HG03025 (cell line): ENCODE results near the gene STK32C.

ENCODE experiments used
- ATAC-seq: cut with Tn5 transposase; IDR thresholded peaks from one replicate; pipeline ENCODE4 v1.9.1; 2021; ENCODE audit warnings: mild to moderate bottlenecking, moderate library complexity; ENCODE audit not compliant: unreplicated experiment, low FRiP score

Gene STK32C

DNA sequence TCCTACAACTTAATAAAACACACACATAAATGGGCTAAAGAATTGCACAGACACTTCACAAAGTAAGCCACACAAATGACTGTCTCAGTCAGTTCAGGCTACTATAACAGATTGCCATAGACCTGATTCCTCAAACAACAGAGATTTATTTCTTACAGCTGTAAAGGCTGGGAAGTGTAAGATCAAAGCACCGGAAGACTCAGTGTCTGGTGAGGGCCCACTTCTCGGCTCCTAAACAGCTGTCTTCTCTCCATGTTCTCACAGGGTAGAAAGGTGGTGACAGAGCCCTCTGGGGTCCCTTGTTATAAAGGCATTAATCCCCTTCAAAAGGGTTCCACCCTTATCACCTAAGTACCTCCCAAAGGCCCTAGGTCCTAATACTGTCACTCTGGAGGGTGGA lies 18.3 kb downstream of the STK32C start:
- ATAC-seq: no peak

DNA sequence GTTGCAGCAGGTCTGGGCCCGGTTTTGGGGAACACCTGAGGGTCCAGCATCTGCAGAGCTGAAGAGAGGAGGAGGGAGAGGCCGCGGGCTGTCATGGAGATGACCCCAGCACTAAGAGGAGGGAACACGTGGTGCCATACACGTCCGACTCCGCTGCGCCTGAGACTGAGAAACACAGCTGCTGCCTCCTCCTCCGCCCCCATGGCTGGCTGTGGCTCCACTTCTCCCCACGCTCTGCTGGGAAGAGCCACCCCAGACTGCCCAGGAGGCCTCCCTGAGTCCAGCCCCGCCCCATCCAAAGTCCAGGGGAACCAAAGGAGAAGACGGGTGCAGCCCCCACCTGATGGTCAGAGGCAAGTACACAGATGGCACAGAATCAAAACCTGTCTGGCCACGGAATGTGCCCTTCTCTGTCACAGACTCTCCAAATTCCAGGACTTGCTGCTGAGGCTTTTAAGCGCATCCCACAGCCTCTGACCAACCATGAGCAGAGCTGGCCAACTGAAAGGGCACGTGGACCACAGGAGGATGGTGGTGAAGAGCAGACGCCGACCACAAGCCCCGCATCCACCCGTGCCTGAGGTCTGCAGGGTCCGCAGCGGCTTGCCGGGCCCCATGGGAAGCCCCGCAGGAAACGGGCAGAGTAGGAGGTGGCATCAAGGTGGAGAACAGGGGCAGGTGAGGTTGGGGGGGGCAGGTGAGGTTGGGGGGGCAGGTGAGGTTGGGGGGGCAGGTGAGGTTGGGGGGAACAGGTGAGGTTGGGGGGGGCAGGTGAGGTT lies 24.0 kb downstream of the STK32C start:
- ATAC-seq: no peak

DNA sequence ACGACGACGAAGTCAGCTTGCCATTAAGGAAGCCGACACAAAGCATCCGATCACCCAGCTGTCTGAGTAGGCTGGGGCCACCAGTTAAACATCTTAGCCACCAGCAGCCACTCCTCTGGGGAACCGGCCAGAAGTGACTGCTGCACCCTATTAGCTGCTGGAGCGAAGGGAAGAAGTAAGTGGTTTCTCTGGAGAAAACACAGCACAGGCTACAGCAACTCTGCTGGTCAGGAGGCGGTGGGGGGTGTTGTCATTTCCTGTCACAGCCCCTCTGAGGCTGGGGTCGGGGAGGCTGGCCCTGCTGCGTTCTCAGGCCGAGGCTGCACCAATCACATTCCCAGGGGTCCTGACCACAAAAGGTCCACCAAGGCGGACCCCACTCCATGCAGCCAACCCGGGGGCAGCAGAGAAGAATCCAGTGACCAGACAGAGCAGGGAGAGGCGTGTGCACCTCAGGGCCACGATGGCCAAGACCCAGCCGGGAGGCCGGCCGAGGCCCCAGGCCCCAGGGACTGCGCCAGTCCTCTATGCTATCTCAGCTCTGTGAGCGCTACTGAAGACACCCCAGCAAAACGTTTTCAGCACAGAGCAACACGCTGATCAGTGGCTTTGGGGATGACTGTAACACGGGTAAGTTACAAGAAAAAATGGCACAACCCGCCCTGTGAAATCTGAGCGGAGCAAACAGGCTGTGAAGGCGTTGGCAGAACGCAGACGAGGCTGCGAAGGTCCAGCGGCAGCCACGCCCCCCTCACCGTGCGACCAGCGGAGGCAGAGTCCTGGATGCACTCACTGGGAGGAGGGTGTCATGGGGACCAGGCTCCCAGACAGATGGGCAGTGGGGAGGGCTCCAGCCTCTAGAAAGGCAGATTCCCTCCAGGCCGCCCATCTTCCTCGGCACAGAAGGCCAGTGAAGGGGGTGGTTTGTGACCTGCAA lies 24.8 kb downstream of the STK32C start:
- ATAC-seq: no peak

- ATAC-seq: no peak
Observed at GRCh38 chr10:132281915-132282666, 25.7 kb downstream of the STK32C start.

GRCh38 chr10:132280646-132281074 lies 27.1 kb downstream of the STK32C start:
- no peak for ATAC-seq

DNA sequence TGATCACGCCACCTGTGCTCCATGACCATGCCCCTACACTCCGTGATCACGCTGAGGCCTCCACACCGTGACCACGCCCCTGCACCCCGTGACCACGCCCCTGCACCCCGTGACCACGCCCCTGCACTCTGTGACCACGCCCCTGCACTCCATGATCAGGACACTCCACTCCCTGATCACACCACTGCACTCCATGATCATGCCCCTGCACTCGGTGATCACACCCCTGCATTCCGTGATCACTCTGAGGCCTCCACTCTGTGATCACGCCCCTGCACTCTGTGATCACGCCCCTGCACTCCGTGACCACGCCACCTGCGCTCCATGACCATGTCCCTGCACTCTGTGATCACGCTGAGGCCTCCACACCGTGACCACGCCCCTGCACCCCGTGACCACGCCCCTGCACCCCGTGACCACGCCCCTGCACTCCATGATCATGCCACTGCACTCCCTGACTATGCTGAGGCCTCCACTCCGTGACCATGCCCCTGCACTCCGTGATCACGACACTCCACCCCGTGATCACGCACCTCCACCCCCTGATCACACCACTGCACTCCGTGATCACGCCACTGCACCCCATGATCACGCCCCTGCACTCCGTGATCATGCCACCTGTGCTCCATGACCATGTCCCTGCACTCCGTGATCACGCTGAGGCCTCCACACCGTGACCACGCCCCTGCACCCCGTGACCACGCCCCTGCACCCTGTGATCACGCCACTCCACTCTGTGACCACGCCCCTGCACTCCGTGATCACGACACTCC lies 27.7 kb downstream of the STK32C start:
- no peak for ATAC-seq

DNA sequence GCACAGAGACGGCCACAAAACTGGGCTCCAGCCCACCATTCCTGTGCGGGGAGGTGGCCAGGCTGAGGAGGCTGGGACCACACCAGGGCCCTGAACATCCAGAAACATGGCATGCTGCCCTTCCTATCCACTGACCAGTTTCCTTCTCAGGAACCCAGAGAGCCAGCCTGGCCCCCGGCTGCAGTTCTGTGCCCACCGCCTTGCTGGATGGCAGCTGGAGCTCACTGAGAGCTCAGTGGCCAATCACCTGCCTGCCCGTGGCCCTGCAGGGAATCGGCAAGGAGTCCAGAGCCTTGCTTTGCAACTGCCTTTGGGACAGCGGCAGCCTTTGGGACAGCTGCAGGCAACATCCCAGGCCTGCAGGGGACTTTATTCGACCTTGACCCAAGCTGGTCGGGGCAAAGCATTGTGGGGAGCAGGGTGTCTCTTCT lies 30.4 kb downstream of the STK32C start:
- no peak for ATAC-seq

GRCh38 chr10:132276706-132277105 lies 31.0 kb downstream of the STK32C start:
- no peak for ATAC-seq

DNA sequence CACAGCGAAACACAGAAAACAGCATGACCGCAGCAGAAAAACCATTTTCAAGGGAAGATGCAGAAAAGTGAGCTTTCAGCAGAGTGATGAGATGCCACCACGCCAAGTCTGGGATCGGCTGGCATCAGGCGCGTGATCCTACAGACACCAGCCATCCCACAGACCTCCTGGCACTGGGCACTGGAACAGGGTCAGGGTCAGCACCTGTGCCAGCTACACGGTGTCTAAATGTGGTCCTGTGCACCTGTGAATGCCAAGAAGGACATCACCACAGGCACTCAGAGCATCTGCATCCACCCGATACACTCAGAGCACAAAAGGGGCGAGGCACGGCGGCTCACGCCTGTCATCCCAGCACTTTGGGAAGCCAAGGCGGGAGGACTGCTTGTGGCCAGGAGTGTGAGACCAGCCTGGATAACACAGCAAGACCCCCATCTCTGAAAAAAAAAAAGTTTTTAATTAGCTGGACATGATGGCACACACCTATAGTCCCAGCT lies 31.5 kb downstream of the STK32C start:
- ATAC-seq: no peak

GRCh38 chr10:132275426-132276178 lies 32.1 kb downstream of the STK32C start:
- no peak for ATAC-seq

- ATAC-seq: no peak
Observed at GRCh38 chr10:132274986-132275385, 32.8 kb downstream of the STK32C start.

GRCh38 chr10:132274581-132274980 lies 33.2 kb downstream of the STK32C start:
- no peak for ATAC-seq

DNA sequence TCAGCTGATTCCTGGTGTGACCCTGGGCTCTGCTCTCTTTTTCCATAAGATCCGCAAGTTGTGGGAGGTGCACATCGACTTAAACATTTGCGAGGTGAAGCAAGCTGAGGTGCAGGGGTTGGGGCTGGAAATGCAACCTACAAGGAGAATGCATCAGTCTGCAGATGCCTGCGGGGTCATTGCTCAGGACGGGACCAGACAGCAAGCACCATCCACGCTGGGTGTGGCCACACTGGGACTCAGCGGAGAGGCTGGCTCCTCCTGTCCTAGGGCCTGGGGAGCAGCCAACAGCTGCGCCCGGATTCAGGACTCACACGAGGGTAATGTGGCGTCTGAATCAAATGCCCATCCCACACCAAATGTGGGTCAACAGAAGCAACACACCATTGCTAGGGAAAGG lies 33.8 kb downstream of the STK32C start:
- ATAC-seq: no peak

DNA sequence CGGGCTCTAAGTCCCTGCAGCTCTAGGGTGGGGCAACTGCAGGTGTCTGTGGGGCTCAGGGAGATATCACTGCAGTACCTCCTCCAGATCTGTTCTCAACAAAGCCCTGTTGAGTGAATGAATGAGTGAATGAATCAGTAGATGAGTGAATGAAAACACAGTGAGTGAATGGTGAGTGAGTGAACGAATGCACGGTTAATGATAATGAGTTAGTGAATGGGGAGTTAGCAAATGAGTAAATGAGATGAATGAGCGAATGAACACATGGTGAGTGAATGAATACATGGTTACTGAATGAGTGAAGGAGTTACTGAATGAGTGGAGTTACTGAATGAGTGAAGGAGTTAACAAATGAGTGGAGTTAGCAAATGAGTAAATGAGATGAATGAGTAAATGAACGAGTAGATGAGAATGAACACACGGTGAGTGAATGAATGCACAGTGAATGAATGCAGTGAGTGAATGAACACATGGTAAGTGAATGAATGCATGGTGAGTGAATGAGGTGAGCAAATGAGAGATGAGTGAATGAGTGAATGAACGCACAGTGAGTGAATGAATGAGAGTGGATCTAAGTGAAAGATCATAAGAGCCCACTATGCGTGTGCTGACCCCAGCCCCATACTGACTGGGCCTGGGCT lies 34.3 kb downstream of the STK32C start:
- no peak for ATAC-seq

- no peak for ATAC-seq
Observed at GRCh38 chr10:132272231-132272971, 35.3 kb downstream of the STK32C start.

DNA sequence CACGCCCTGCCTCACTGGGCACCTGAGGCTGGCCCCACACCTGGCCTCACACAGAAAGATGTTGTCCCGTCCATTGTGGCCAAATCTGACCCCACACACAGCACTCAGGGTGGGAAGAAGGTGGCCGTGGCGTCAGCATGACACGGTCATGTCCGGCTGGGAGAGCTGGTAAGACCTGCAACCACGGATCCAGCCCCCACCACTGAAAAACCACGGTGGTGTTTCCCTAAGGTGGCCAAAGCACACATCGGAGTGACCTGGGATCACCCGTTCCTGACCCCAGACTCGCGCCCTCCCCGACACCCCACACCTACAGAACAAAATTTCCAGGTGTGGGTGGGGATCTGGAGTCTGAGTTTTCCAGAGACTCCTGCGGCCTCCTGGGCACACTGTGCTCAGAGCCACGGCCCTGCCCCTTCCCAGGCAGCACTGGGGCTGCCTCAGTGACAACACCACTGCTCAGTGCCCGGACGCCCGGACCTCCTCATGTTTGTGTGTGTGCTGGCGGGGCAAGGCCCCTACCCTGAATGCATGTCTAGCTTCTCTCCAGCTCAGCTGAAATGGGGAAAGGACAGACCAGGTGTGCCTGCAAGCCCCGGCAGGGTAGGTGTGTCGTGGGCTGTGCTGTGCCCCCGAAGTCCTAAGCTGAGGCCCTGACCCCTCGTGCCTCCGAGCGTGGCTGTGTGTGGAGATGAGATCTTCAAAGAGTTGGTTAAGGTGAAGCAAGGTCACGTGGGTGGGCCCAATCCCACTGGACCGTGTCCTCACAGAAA lies 36.1 kb downstream of the STK32C start:
- ATAC-seq: no peak

DNA sequence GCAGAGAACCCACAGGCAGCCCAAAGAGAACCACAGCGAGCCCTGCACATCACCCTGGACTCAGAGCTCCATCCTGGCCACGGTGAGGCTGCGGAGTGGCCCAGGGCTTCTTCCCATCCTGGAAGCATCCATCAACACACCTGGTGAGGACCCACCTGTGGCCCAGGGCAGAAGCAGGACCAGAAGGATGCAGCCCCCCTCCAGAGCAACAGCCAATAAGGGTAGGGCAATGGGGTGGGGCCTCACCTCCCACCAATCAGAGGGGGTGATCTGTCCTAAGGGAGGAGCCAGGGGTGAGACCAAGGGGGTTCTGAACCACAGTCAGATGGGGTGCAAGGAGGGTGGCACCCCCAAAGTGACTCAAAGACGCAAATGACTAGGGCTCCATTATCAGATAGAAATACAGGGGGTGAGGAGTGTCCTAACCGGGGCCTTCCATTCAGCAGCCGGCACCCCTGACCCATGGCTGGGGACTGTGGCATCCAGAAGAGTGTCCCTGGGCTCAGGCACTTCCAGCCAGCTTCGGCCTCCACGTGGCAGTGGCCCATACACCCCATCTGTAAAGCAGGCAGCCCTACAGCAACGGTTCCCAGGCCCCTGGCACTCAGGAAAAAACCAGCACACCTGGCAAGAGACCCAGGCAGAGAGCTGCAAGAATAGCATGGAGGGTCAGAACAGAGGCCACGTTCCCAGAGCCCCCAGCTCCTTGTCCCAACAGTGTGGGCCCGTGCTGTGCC lies 36.9 kb downstream of the STK32C start:
- ATAC-seq: no peak
